OCI-LY7 (cell line): ENCODE results near the gene VEGFB. TPM values are rescaled to one million over a fixed set of nuclear protein-coding genes. Genes with fewer than 3 reads are reported as not detected.

ENCODE experiments used
- BruUV-seq: library from RNA; stranded (reverse); fragments of 400-500 nt; replicated peaks from 2 replicates; lab custom pipeline; 2021; lab: Mats Ljungman, UMichigan
- CTCF ChIA-PET: fragments of 300-600 bp; sonication (Branson Sonifier 250); formaldehyde crosslinking; loops from one replicate; lab custom pipeline; 2022; ENCODE audit warnings: antibody characterized with exemption; ENCODE audit not compliant: unreplicated experiment; lab: Charles Lee
- POLR2A ChIA-PET: fragments of 300-600 bp; sonication (Branson Sonifier 250); formaldehyde crosslinking; loops from one replicate; lab custom pipeline; 2022; ENCODE audit warnings: antibody characterized with exemption; lab: Charles Lee
- DNase-seq: peaks from one replicate; pipeline ENCODE4 v3.0.0-alpha.2; 2015; ENCODE audit warnings: low spot score
- H2AFZ ChIP-seq: fragments of 200-600 bp; sonication (generic), shearing (Covaris generic); 2 replicates; pipeline ENCODE4 v1.6.1; 2014; ENCODE audit warnings: mild to moderate bottlenecking, antibody characterized with exemption, low read length, moderate library complexity
- H3K27ac ChIP-seq: fragments of 200-600 bp; sonication (generic); 2 replicates; pipeline ENCODE4 v1.5.1; 2014; ENCODE audit warnings: mixed run types, low read depth, mild to moderate bottlenecking, moderate library complexity, low read length, inconsistent platforms; ENCODE audit not compliant: poor library complexity, severe bottlenecking
- H3K36me3 ChIP-seq: fragments of 200-600 bp; sonication (generic); 2 replicates; pipeline ENCODE4 v1.6.1; 2014; ENCODE audit warnings: mild to moderate bottlenecking, antibody characterized with exemption, low read length, moderate library complexity, mixed read lengths; ENCODE audit not compliant: insufficient read depth
- H3K4me1 ChIP-seq: fragments of 200-600 bp; sonication (generic); 2 replicates; pipeline ENCODE4 v1.5.1; 2014; ENCODE audit warnings: mild to moderate bottlenecking, low read length; ENCODE audit not compliant: insufficient read depth, poor library complexity, severe bottlenecking
- H3K4me2 ChIP-seq: fragments of 200-600 bp; sonication (generic); 2 replicates; pipeline ENCODE4 v1.6.1; 2014; ENCODE audit warnings: mild to moderate bottlenecking, low read length
- H3K4me3 ChIP-seq: fragments of 200-600 bp; sonication (generic); 2 replicates; pipeline ENCODE4 v1.5.1; 2014; ENCODE audit warnings: mild to moderate bottlenecking, low read depth, low read length; ENCODE audit not compliant: poor library complexity, severe bottlenecking
- H3K79me2 ChIP-seq: fragments of 200-600 bp; sonication (generic); 2 replicates; pipeline ENCODE4 v1.6.1; 2016; ENCODE audit warnings: low read depth, mild to moderate bottlenecking, low read length, moderate library complexity, mixed read lengths; ENCODE audit not compliant: insufficient read depth
- H3K9me2 ChIP-seq: fragments of 200-600 bp; sonication (generic); 2 replicates; pipeline ENCODE4 v1.6.1; 2016; ENCODE audit warnings: mild to moderate bottlenecking, low read length, mixed read lengths; ENCODE audit not compliant: insufficient read depth
- H3K9me3 ChIP-seq: fragments of 200-600 bp; sonication (generic); 2 replicates; pipeline ENCODE4 v1.6.1; 2014; ENCODE audit warnings: mild to moderate bottlenecking, mixed run types, low read length, mixed read lengths
- H4K20me1 ChIP-seq: fragments of 200-600 bp; sonication (generic); 2 replicates; pipeline ENCODE4 v1.6.1; 2014; ENCODE audit warnings: mild to moderate bottlenecking, antibody characterized with exemption, low read length, moderate library complexity, mixed read lengths; ENCODE audit not compliant: insufficient read depth
- EZH2phosphoT487 ChIP-seq: fragments of 200-600 bp; sonication (generic); IDR thresholded peaks from 2 replicates; pipeline ENCODE4 v1.6.1; 2018; ENCODE audit warnings: low read depth, borderline replicate concordance, mild to moderate bottlenecking, mixed run types, antibody characterized with exemption, low read length, moderate library complexity, mixed read lengths
- intact Hi-C: fragments of 100-400 bp; cut with micrococcal nuclease; formaldehyde crosslinking; loops from one replicate; pipeline ENCODE4 v1.10.0; 2022; ENCODE audit not compliant: unreplicated experiment
- total RNA-seq, 2 experiments: library from RNA; depleted of rRNA in 1 of 2; stranded (reverse); fragments of >200 nt in 1 of 2; shearing (Covaris generic) in 1 of 2; gene quantifications; 2 replicates each; pipeline ENCODE4 v1.2.3, GENCODE V29; 2014 to 2022
- TF ChIP-seq, protein P1 (sequence below): fragments of 200-600 bp; sonication (generic); conservative IDR thresholded peaks from 2 replicates; pipeline ENCODE4 v1.5.1; 2014; ENCODE audit warnings: mild to moderate bottlenecking, antibody characterized with exemption, low read length, moderate library complexity, mixed read lengths

Gene VEGFB
- total RNA-seq, 2 experiments from 2014 or later: 35.3 to 59.6 TPM

DNA sequence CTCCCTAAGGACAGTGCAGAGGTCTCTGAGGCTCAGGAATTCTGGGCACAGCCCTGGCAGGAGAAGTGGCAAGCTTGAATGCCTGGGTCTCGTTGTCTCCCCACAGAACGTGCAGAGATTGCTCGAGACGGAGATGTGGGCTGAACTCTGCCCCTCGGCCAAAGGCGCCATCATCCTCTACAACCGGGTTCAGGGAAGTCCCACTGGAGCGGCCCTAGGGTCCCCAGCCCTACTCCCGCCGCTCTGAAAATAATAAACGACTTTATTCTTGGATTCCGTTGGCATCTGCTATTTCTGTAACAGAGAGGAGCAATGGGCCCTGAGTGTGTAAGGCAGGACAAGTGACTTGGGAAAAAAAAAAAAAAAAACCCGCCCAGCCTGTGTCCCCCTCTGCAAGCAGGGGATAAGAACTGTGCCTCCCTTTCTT lies 4.6 kb upstream of the VEGFB start:
- no peak for TF ChIP-seq EZH2phosphoT487
- TF ChIP-seq, protein P1, sequence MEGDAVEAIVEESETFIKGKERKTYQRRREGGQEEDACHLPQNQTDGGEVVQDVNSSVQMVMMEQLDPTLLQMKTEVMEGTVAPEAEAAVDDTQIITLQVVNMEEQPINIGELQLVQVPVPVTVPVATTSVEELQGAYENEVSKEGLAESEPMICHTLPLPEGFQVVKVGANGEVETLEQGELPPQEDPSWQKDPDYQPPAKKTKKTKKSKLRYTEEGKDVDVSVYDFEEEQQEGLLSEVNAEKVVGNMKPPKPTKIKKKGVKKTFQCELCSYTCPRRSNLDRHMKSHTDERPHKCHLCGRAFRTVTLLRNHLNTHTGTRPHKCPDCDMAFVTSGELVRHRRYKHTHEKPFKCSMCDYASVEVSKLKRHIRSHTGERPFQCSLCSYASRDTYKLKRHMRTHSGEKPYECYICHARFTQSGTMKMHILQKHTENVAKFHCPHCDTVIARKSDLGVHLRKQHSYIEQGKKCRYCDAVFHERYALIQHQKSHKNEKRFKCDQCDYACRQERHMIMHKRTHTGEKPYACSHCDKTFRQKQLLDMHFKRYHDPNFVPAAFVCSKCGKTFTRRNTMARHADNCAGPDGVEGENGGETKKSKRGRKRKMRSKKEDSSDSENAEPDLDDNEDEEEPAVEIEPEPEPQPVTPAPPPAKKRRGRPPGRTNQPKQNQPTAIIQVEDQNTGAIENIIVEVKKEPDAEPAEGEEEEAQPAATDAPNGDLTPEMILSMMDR: no peak
- no peaks in the 10 kb centered on the region for H4K20me1 ChIP-seq
- BruUV-seq: no TSS peak
- no peaks in the 10 kb centered on the region for H3K9me2 ChIP-seq
- peaks cover 8% of the 10 kb centered on the region; the same call in 1 of the 2 replicates for H3K79me2 ChIP-seq
- peak overlapping the region; percentile 72 for H3K4me3 ChIP-seq
- ChIA-PET POLR2A (interaction anchor here (0.7 to 1.0 kb wide), 3 partner anchors 15 to 106 kb away, joined by 4 to 6 read pairs (median 4); no protein-coding TSS in a partner anchor), CTCF (no interaction called here)
- H3K27ac ChIP-seq: peak overlapping the region; percentile 66
- intact Hi-C loops: loop anchor here (1.0 kb wide), 1 partner anchor 11 kb away; no protein-coding TSS in a partner anchor
- H3K9me3 ChIP-seq: no peaks in the 10 kb centered on the region
- H3K4me2 ChIP-seq: peak overlapping the region; percentile 94
- H3K4me1 ChIP-seq: peaks cover 50% of the 10 kb centered on the region
- peak overlapping the region; percentile 54; the same call in 1 of the 2 replicates for H2AFZ ChIP-seq
- peaks cover 4% of the 10 kb centered on the region; the same call in 1 of the 2 replicates for H3K36me3 ChIP-seq
- DNase-seq: no peak

DNA sequence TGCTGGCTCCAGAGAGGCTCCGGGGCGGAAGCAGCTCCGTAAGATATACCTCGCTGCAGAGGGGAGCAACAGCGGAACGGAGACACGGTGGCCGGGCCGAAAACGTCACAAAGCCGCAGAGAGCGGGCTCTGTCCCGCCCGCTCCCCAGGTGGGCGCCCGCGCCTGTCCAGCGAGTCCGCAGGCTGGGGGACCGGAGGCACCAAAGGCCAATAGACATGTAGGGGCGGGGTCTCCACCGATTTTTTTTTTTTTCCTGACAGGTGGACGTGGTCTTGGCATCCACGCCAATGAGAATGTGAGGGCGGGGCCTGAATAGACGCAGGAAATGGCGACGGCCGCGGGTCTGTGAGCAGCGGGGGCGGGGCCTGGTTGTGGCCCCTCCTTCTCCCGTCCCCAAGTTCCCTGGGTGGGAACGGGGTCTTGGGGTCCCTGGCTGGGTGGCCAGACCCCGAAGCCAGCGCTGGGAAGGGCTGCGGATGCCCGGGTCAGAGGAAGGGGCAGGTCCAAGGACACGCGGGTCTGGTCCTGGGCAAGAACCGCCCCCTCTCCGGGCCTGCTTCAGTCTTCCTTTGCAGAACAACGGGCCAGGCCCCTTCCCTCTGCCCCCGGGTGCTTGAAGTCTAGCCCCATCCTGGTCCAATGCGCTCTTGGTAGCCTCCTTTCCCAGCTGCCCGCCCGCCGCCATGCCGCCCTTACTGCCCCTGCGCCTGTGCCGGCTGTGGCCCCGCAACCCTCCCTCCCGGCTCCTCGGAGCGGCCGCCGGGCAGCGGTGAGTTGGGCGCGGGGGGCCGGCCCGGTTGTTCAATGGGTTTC lies 4.0 kb upstream of the VEGFB start, which contains the start of gene DNAJC4:
Gene DNAJC4 (plus strand): TSS at position 378 of the 814 bp plus-strand sequence. CDS start 307 bp downstream, at position 685.
- peak; percentile 95 for DNase-seq
- peak within 1 kb of the TSS; percentile 72 for H3K4me3 ChIP-seq
- ChIA-PET CTCF (no interaction called here), POLR2A (interaction anchor here (0.6 to 1.0 kb wide), 3 partner anchors 11 to 1640 kb away, joined by 3 to 4 read pairs (median 4); partner anchors contain the start of gene FKBP2)
- H2AFZ ChIP-seq: peak within 1 kb of the TSS; percentile 54
- TF ChIP-seq, protein P1: no peak
- no peak for TF ChIP-seq EZH2phosphoT487
- peaks cover 50% of the 10 kb centered on the region for H3K4me1 ChIP-seq
- H3K79me2 ChIP-seq: peaks cover 8% of the 10 kb centered on the region; the same call in 1 of the 2 replicates
- H3K9me2 ChIP-seq: no peaks in the 10 kb centered on the region
- H3K9me3 ChIP-seq: no peaks in the 10 kb centered on the region
- intact Hi-C loops: loop anchor here (1.0 kb wide), 1 partner anchor 10 kb away; no protein-coding TSS in a partner anchor
- peak within 1 kb of the TSS; percentile 66 for H3K27ac ChIP-seq
- H4K20me1 ChIP-seq: no peaks in the 10 kb centered on the region
- H3K36me3 ChIP-seq: no peaks in the 10 kb centered on the region
- no TSS peak for BruUV-seq
- peak within 1 kb of the TSS; percentile 94 for H3K4me2 ChIP-seq
